GM21423 (cell line): ENCODE measurements around the gene N4BP2.
A peak's percentile ranks its signal among the peaks of the same experiment; 100 is the strongest.
"Not testable (repeated sequence)": the region's sequence is repeated elsewhere in the genome, so short reads cannot be mapped to it uniquely, and the experiment has no call there.

Experiments used
- ATAC-seq: cut with Tn5 transposase; IDR thresholded peaks from one replicate; pipeline ENCODE4 v1.9.1; 2021; ENCODE audit warnings: mild to moderate bottlenecking, moderate library complexity; ENCODE audit not compliant: unreplicated experiment

The N4BP2 gene

GRCh38 chr4:40056716-40057585, at the start of gene N4BP2:
Gene N4BP2, plus strand, starts transcription at chr4:40056850. Its CDS starts 40,491 bp downstream, at chr4:40097341.
- peak; percentile 60 for ATAC-seq

- ATAC-seq = no peak
Observed at GRCh38 chr4:40016007-40016406, 40.6 kb upstream of the N4BP2 start.

GRCh38 chr4:40020221-40020620, 36.4 kb upstream of the N4BP2 start:
- ATAC-seq = no peak

DNA sequence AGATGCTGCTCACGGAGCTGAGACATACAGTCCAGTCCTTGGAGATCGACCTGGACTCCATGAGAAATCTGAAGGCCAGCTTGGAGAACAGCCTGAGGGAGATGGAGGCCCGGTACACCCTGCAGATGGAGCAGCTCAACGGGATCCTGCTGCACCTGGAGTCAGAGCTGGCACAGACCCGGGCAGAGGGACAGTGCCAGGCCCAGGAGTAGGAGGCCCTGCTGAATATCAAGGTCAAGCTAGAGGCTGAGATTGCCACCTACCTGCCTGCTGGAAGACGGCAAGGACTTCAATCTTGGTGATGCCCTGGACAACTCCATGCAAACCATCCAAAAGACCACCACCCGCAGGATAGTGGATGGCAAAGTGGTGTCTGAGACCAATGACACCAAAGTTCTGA, 35.5 kb upstream of the N4BP2 start:
- ATAC-seq = not testable (repeated sequence)

- ATAC-seq = not testable (repeated sequence)
Observed at GRCh38 chr4:40024049-40024448, 32.6 kb upstream of the N4BP2 start.

DNA sequence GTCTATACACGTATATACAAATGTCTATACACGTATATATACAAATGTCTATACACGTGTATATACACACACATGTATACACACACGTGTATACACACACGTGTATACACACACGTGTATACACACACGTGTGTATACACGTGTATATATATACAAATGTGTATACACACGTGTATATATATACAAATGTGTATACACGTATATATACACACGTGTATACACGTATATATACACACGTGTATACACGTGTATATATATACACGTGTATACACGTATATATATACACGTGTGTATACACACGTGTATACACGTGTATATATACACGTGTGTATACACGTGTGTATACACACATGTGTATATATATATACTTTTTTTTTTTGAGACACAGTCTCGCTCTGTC, 23.9 kb upstream of the N4BP2 start:
- ATAC-seq = no peak

- ATAC-seq = no peak
Observed at GRCh38 chr4:40033613-40034012, 23.0 kb upstream of the N4BP2 start.

- no peak for ATAC-seq
Observed at GRCh38 chr4:40038977-40039376, 17.7 kb upstream of the N4BP2 start.

- no peak for ATAC-seq
Observed at GRCh38 chr4:40040908-40041307, 15.7 kb upstream of the N4BP2 start.

GRCh38 chr4:40043786-40044185, 12.9 kb upstream of the N4BP2 start:
- ATAC-seq = no peak

DNA sequence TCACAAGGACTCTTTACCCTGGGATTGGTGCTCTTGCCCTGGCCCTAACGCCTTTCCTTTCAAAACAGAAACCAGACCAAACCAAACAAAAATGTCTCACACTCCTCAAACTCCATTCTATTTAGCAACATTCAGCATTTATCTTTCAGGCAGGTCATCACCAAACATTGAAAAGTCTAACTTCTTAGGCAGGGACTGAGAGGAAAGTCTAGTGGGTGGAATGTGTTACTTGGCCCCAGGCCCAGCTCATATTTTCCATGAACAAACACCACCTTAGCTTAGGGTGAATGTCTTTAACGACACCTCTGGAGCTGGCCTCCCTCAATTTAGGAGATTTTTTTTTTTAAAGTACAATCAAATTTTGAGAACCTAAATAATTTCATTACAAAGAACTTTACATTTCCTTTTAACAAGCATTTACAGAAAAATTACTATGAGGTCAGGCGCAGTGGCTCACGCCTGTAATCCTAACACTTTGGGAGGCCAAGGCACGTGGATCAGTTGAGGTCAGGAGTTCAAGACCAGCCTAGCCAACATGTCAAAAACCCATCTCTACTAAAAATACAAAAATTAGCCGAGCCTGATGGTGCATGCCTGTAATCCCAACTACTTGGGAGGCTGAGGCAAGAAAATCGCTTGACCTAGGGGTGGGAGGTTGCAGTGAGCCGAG, 10.2 kb upstream of the N4BP2 start:
- ATAC-seq = no peak

- no peak for ATAC-seq
Observed at GRCh38 chr4:40053161-40053560, 3.5 kb upstream of the N4BP2 start.

DNA sequence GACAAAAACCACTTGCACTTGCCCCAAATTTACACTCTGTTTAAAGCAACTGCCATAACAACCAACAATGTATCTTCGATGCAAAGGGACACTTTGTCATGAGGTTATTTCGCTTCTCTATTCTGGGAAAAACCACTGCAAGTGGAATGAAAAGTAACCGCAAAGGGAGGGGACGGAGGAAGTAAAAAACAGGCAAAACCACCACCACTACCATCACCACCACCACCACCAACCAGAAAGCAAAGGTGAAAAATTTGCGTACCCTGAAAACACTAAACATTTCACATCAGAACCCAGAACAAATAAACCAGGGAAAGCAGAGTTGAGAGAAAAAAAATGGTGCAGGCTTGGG, 1.2 kb upstream of the N4BP2 start:
- peak; percentile 1 for ATAC-seq

GRCh38 chr4:40055863-40056715, 561 bp upstream of the N4BP2 start:
- ATAC-seq = peak; percentile 24

- peak; percentile 55 for ATAC-seq
Observed at GRCh38 chr4:40057586-40058091, 989 bp downstream of the N4BP2 start.

DNA sequence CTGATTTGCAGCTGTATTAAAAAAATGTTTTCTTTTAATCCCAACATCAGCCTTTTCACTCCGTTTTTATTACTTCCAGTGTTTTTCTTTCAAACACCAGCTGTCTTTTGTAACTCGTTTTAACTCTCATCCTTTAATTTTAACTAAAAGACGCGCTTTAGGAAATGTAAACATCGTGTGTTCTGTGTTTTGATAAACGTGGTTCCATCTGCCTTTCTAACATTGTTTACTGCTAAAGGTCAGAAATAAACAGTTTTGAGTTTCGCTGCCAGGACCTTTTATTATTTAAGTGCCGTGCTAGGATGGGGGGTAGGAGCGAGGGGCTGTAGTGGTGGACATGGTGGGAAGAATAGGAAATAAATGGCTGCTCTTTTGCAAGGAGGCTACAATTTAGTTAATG, 1.5 kb downstream of the N4BP2 start:
- no peak for ATAC-seq

DNA sequence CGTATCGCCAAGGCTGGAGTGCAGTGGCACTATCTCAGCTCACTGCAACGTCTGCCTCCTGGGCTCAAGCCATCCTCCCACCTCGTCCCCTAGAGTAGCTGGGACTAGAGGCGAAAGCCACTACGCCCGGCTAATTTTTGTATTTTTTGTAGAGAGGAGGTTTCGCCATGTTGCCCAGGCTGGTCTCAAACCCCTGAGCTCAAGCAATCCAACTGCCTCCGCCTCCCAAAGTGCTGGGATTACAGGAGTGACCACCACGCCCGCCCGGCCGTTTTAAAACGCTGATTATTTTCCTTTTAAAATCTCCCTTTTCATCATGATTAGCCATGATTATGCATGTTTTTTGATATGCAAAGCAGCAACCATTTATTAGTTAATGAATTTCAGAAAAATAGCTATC, 2.2 kb downstream of the N4BP2 start:
- ATAC-seq = no peak

DNA sequence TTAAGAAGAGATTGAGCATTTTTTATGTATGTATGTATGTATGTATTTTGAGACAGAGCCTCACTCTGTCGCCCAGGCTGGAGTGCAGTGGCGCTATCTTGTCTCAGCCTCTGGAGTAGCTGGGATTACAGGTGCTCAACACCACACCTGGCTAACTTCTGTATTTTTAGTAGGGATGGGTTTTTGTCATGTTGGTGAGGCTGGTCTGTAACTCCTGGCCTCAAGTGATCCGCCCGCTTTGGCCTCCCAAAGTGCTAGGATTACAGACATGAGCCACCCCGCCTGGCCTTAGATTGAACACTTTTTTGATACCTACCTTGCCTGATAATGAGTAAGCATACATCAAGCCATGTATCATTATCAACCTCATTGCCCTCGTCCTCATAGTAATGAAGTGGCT, 2.7 kb downstream of the N4BP2 start:
- ATAC-seq = no peak

DNA sequence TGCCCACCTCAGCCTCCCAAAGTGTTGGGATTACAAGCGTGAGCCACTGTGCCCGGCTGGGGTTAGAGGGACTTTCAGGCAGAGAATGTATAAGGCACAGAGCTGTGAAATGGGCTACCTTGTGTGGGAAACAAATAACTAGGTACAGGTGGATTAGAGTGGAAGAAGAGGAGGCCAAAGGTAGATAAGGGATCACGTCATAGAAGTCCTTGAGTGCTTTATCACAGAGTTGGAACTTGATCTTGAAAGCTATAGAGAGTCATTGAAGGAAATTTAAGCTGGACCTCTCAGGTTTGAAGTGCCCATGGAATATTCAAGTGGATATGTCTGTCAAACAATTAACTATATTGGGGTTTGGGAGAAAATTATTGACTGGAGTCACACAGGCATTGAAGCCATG, 8.4 kb downstream of the N4BP2 start:
- no peak for ATAC-seq

DNA sequence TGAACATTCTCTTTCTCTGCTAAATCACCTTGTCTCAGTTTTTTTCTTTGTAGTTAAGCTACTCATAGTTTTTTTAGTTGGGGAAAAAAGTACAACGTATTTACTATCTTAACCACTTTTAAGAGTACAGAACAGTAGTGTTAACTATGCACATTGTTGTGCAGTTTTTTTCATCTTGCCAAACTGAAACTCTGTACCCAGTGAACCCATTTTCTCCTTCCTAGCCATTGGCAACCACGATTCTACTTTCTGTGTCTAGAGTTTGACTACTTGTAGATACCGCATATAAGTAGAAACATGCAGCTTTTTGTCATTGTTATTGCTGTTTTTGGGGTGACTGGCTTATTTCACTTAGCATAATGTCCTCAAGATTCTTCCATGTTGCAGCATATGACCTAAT, 10.0 kb downstream of the N4BP2 start:
- ATAC-seq = no peak

GRCh38 chr4:40070387-40070786, 13.7 kb downstream of the N4BP2 start:
- no peak for ATAC-seq
